PFSK-1 (cell line): ENCODE measurements around the gene BCL2.

Experiments used
- TAF1 ChIP-seq: IDR thresholded peaks from 2 replicates; pipeline ENCODE4 v1.6.1; 2012; ENCODE audit warnings: low read length, control low read depth, borderline replicate concordance; ENCODE audit not compliant: insufficient read depth
- TF ChIP-seq, protein P1 (sequence below), 2 experiments: IDR thresholded peaks; 2 replicates each; pipeline versions ENCODE4 v1.6.1 to v1.8.0; 2011 to 2012; ENCODE audit warnings: low read depth in 2 of 2, low read length in 2 of 2, control low read depth in 1 of 2, inconsistent platforms in 1 of 2, mild to moderate bottlenecking in 1 of 2, moderate library complexity in 1 of 2; ENCODE audit not compliant: insufficient read depth in 1 of 2

DNA sequence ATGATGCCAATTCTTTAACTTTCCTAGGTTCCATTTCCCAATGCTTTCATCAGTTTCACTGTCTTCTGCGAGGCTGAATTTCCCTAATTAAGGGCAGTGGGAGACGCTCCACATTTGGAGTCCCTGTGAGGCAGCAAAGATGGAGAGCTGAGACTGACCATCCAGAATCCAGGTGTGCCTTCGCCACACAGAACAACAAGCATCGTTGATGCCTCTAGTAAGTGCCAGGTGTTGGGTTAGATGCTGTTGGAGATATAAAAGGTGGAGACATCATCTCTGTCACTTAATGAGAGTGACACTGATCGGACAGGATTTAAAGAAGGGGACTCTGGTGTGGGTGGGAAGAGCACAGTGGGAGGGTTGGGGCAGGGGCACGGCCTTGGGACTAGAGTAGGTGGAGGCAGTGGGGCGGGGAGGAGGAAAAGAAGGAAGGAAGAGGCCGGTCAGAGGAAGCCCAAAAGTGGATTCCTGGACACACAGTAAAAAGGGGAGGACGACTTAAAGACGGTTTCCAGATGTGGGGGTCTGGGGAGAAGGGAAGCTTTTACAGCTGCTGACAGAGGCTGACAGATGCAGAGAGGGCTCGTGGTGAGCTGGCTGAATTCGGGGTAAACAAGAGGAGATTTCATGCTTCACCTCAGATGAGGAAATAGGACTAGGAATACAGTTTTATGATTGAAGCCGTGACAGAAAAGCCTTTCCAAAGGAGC is 113.0 kb downstream of the BCL2 start:
- TF ChIP-seq, protein P1, sequence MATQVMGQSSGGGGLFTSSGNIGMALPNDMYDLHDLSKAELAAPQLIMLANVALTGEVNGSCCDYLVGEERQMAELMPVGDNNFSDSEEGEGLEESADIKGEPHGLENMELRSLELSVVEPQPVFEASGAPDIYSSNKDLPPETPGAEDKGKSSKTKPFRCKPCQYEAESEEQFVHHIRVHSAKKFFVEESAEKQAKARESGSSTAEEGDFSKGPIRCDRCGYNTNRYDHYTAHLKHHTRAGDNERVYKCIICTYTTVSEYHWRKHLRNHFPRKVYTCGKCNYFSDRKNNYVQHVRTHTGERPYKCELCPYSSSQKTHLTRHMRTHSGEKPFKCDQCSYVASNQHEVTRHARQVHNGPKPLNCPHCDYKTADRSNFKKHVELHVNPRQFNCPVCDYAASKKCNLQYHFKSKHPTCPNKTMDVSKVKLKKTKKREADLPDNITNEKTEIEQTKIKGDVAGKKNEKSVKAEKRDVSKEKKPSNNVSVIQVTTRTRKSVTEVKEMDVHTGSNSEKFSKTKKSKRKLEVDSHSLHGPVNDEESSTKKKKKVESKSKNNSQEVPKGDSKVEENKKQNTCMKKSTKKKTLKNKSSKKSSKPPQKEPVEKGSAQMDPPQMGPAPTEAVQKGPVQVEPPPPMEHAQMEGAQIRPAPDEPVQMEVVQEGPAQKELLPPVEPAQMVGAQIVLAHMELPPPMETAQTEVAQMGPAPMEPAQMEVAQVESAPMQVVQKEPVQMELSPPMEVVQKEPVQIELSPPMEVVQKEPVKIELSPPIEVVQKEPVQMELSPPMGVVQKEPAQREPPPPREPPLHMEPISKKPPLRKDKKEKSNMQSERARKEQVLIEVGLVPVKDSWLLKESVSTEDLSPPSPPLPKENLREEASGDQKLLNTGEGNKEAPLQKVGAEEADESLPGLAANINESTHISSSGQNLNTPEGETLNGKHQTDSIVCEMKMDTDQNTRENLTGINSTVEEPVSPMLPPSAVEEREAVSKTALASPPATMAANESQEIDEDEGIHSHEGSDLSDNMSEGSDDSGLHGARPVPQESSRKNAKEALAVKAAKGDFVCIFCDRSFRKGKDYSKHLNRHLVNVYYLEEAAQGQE (IDR thresholded peaks at IDR 0.05; ENCODE audit: insufficient read depth in 1 of 2, low read depth in 2 of 2, low read length in 2 of 2): no peak
- no peak for TF ChIP-seq TAF1
